Natural killer cell treated with Interleukin-12 subunit alpha and Interleukin-12 subunit beta and Interleukin-15 and Interleukin-18, amount 100 ng/mL, for 72 hours (primary cell): ENCODE measurements around the gene CCDC198. TPM values are rescaled to one million over a fixed set of nuclear protein-coding genes. Genes with fewer than 3 reads are reported as not detected.

Experiments used
- total RNA-seq, 2 donors: library from RNA; stranded (reverse); gene quantifications; one replicate each; pipeline ENCODE4 v1.2.3, GENCODE V29; 2022

CCDC198 gene
- total RNA-seq, 2 donors from 2014 or later = not detected

Other genes with a start within 250 kb of the CCDC198 start
- gene EXOC5, start 225.0 kb downstream of the CCDC198 start, total RNA-seq = 10 to 100 TPM; 67.6 to 77.4 TPM
- gene AP5M1, start 224.9 kb downstream of the CCDC198 start, total RNA-seq = 10 to 100 TPM; 27.3 to 50.9 TPM
- gene NAA30, start 103.3 kb downstream of the CCDC198 start, total RNA-seq = 10 to 100 TPM; 16.9 to 23.9 TPM